ENCODE data around the gene PCCB.

GRCh38 chr3:136332776-136333175 is 82.6 kb downstream of the PCCB start:
- no peak for TF ChIP-seq CTCF (IDR thresholded peaks at IDR 0.05; ENCODE audit: poor library complexity, severe bottlenecking)
- no peak for TF ChIP-seq POLR2AphosphoS5 (IDR thresholded peaks at IDR 0.05)
- TF ChIP-seq EZH2 (IDR thresholded peaks at IDR 0.05; ENCODE audit: borderline replicate concordance, insufficient read depth, low read length, poor library complexity, severe bottlenecking): no peak
- no peak for TF ChIP-seq REST (IDR thresholded peaks at IDR 0.05; ENCODE audit: borderline replicate concordance)
- TF ChIP-seq TAF1 (IDR thresholded peaks at IDR 0.05; ENCODE audit: low read depth): no peak
- no peak for TF ChIP-seq RAD21 (conservative IDR thresholded peaks at IDR 0.05)
- TF ChIP-seq EP300 (conservative IDR thresholded peaks at IDR 0.05; ENCODE audit: poor library complexity, severe bottlenecking): no peak
- TF ChIP-seq SMC3 (conservative IDR thresholded peaks at IDR 0.05; ENCODE audit: poor library complexity): no peak
- TF ChIP-seq MXI1 (conservative IDR thresholded peaks at IDR 0.05; ENCODE audit: poor library complexity, severe bottlenecking): no peak
